GM19043 (cell line): Measurements from ENCODE around the gene TLE5.
"Not testable (repeated sequence)": the region's sequence is repeated elsewhere in the genome, so short reads cannot be mapped to it uniquely, and the experiment has no call there.

ENCODE experiments used
- ATAC-seq: cut with Tn5 transposase; IDR thresholded peaks from one replicate; pipeline ENCODE4 v1.9.1; 2021; ENCODE audit warnings: low read depth; ENCODE audit not compliant: unreplicated experiment

Gene TLE5

GRCh38 chr19:3045885-3046697, 16.2 kb downstream of the TLE5 start:
- ATAC-seq: no peak

- ATAC-seq: no peak
Observed at GRCh38 chr19:3045191-3045590, 17.1 kb downstream of the TLE5 start.

- ATAC-seq: no peak
Observed at GRCh38 chr19:3042621-3043267, 19.6 kb downstream of the TLE5 start.

GRCh38 chr19:3041761-3042620, 20.3 kb downstream of the TLE5 start:
- ATAC-seq: no peak

- ATAC-seq: no peak
Observed at GRCh38 chr19:3041327-3041726, 21.0 kb downstream of the TLE5 start.

- no peak for ATAC-seq
Observed at GRCh38 chr19:3039641-3040077, 22.6 kb downstream of the TLE5 start.

- ATAC-seq: no peak
Observed at GRCh38 chr19:3039125-3039524, 23.2 kb downstream of the TLE5 start.

- no peak for ATAC-seq
Observed at GRCh38 chr19:3038214-3038613, 24.1 kb downstream of the TLE5 start.

GRCh38 chr19:3036977-3037544, 25.2 kb downstream of the TLE5 start:
- ATAC-seq: not testable (repeated sequence)

- ATAC-seq: no peak
Observed at GRCh38 chr19:3036119-3036976, 25.9 kb downstream of the TLE5 start.

- peak; percentile 92 for ATAC-seq
Observed at GRCh38 chr19:3035542-3036118, 26.7 kb downstream of the TLE5 start.

- no peak for ATAC-seq
Observed at GRCh38 chr19:3034656-3035541, 27.4 kb downstream of the TLE5 start.

GRCh38 chr19:3034406-3034655, 28.0 kb downstream of the TLE5 start:
- no peak for ATAC-seq

GRCh38 chr19:3033595-3034405, 28.5 kb downstream of the TLE5 start:
- no peak for ATAC-seq

- no peak for ATAC-seq
Observed at GRCh38 chr19:3031607-3031867, 30.8 kb downstream of the TLE5 start.

- no peak for ATAC-seq
Observed at GRCh38 chr19:3029065-3029923, 33.0 kb downstream of the TLE5 start, which contains the start of gene TLE2. TSS of gene TLE2 (minus strand) at chr19:3029280. CDS start at chr19:3028904, 376 bp downstream.
